GM19455 (cell line): Measurements from ENCODE around the gene SPN.
"Not testable (repeated sequence)": the region's sequence is repeated elsewhere in the genome, so short reads cannot be mapped to it uniquely, and the experiment has no call there.

ENCODE experiments used
- ATAC-seq: cut with Tn5 transposase; IDR thresholded peaks from one replicate; pipeline ENCODE4 v1.9.1; 2021; ENCODE audit not compliant: unreplicated experiment

Gene SPN

DNA sequence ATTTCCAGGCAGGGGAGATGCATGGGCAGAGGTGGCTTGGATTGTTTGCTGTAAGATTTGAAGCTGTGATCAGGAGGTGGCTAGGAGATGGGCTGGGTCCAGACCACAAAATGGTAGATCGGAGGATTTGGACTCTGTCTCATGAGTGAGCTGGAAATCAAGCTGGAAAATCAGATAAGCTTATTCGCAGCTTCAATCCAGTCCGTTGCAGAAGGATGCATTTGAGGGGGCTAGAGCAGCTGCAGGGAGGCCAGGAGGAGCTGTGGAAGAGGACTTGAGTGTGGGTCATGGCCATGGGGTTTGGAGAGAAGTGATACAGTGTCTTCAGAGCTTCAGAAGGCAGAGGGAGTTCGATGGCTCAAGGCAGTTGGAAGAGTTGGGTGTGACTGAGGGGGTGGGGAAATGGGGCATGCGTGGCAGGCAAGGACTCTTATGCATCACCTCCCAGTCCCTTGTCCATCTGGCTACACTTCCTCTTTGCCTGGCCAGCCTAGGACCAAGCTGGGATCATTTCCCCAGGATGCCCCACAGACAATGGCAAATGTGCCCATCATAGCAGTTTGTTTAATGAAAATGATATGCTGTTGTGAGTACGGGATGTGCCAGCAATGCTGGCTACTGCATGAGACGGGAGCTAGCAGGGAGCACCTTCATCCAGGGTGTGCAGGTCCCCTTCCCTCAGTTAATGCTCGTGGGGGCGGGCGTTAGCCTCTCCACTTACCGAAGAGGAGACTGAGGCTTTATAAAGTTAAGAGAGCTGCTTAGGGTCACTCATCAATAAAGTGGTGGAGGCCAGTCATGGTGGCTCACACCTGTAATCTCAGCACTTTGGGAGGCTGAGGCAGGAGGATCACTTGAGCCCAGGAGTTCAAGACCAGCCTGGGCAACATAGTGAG, 36.5 kb downstream of the SPN start:
- no peak for ATAC-seq

DNA sequence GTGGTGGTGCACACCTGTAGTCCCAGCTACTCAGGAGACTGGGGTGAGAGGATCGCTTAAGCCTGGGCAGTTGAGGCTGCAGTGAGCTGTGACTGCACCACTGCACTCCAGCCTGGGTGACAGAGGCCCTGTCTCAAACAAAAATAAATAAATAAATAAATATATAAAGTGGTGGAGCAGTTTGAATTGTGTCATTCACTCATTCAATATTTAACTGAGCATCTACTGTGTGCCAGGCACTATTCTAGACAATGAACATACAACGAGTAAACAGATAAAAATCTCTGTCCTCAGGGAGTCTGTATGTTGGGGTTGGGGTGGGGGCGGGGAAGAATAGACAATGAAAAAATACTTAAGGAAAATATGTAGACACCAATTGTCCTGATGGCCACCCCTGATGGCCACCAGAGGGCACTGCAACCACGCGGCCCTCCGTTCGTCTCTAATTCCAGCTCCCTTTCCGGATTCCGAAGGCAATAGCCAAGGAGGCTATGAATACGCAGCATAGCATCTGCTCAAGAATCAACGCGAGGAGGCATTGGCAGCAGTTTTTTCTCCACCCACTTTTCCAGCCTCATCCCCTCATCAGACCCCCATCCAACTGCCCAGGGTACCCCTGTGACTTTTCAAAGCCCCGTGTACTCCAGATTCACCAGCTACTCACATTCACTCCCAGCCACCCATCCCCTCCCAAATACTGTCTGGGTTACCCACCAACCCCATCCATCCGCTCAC, 37.4 kb downstream of the SPN start:
- ATAC-seq = no peak

DNA sequence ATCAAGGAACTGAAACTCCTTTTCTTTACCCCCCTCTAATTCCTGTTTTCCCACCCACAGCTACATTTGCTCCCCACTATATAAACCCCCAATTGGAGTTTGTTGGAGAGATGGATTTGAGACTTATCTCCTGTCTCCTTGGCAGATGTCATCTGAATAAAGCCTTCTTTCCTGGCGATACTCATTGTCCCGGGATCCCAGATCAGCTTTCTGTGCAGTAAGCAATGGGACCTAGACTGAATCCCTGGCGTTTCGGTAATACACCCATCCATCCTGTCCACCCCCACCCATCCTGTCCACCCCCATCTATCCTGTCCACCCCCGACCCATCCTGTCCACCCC, 38.1 kb downstream of the SPN start:
- no peak for ATAC-seq

DNA sequence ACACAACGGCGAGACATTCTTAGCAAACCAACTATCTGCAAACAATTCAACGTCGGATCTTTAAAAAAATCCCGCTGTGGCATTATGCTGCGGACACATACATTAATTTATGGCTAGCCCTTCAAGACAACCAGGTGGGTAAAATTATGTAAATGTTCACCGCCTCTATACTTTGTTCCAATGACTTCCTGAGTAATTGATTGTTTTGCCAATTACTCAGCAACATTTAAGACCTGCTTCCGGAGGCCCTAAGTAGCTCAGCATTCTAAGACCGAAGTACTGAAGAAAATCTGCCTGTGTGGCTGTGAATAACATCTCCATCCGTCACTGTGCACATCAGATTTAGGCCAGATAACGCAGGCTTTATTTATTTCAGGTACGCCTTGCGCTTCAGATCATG, 39.2 kb downstream of the SPN start:
- ATAC-seq = no peak

DNA sequence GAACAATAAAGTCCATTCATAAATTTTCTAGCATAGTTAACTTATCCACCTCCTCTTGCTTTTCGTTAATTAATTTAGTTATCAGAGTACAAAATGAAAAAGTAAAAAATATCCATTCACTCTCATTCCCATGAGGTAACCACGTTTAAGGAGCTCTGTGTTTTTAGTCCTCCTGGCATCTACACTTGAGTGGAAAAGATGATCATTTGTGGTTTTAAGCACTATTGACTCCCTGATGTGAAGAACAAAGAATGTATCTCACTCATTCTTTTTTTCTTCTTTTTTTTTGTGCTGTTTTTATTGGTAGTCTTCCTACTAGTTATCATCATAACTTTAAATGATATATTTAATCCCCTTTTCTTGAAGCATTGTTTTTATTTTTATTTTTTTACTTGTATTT, 42.0 kb downstream of the SPN start:
- no peak for ATAC-seq

DNA sequence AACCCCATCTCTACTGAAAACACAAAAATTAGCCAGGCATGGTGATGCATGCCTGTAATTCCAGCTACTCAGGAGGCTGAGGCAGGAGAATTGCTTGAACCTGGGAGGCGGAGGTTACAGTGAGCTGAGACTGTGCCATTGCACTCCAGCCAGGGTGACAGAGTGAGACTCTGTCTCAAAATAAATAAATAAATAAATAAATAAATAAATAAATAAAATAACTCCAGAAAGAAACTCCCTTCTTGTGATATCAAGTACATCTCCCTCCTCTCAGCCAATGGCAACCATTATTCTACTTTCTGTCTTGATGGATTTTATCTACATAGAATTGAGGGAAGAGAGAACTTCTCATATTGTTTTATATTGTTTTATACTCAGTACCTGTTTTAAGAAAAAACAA, 44.1 kb downstream of the SPN start:
- not testable (repeated sequence) for ATAC-seq

DNA sequence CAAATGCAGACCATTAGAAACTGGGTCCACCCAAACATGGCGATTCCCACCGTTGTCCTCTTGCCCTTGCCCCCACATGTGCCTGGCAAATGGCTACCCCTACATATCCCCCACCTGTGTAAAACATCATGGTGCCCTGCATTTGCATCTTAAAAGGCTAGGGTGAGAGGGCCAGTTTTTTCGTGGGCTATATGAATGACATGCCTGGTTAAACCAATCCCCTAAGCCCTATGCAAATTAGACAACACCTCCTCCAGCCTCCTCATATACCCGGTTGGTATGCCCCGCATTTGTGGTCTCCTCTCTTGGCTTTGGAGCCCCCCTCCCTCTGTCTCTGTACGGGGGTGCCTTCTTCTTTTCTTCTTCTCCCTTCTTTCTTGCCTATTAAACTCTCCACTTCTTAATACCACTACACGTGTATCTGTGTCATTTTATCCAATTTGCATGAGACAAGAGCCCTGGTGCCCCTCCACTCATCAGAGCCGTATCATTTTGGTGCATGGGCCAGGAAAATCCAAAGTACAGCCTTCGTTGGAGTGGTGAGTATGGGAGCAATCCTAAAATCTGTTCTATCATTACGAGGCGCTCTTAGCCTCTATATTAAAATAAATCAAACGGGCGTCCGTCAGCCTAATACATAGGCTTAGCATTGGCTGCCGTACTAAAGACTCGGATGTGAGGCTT, 46.0 kb downstream of the SPN start:
- ATAC-seq = no peak

DNA sequence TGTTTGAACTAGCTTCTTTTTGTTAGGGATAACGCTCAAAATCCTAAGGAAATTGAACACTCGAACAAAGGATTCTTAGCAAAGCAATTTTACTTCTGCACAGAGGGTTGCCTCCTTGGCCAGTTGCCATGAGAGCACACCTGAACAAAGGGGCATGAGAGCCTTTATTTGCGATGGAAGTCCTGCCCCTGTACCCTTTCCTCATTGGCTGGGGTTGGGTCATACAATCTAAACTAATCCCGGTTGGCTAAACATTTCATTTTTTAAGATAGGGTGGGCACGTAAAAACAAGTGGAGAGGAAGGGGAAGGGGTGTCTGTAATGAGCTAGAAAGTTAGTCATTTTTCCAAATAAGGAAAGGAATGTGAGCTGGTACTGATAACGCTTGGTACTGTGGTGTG, 46.6 kb downstream of the SPN start:
- ATAC-seq = not testable (repeated sequence)

DNA sequence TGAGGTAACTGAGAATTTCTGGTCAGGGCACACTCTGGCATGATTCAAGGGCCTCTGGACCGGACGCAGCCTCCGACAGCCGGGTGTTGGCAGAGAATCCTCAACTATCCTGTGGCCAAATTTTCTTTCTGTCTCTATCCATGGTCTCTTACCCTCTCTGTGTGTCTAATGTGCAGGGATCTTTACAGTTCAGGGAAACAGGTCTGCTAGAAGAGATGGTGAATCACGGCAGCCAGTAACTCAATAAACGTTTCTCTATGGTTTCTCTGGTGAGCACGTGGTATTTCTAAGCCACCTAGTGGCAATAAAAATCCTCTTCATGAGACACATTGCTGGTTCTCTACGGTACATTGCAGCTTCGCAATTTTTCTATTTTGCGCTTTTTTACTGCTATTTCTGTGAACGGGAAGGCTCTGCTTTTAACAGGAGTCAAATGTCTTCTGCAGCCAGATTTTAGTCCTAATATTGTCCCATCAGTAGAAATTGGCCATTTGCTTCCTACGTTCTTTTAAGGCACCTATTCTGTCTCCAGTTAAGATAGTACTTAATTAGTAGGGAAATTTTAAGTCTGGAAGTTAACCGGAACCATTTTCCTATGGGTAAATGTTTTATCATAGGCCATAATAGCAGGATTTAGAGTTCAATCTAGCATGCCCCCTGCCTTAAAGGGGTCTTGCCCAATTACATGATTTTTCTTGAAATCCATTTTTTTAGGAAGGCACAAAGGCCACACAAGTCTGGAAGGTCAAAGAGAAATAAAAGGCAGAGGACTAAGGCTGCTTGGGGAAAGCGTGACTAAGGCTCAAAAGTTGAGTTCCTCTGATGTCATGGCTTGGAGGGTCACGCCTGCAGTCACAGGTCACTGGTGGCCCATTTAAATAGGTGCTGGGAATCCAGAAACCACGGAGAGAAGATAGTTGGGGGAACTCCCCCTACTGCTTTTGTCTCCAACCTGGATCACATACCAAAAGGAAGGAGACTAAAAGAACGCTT, 47.5 kb downstream of the SPN start:
- ATAC-seq = no peak

DNA sequence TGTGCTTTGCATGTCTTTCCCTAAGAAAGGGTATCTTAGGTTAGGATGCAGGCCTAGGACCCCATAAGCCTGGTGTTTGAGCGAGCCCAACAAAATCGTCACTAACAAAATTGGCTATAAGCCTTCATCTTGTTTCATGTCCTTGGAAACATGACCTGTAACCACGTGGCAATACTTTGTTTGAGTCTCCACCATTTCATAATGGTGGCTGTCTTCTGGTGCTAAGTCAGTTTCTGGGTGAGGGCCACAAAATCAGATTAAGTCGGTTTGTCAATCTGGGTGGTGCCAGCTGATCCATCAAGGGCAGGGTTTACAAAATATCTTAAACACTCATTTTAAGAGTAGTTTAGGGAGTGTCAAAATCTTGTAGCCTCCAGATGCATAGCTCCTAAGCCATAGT, 49.8 kb downstream of the SPN start:
- no peak for ATAC-seq

DNA sequence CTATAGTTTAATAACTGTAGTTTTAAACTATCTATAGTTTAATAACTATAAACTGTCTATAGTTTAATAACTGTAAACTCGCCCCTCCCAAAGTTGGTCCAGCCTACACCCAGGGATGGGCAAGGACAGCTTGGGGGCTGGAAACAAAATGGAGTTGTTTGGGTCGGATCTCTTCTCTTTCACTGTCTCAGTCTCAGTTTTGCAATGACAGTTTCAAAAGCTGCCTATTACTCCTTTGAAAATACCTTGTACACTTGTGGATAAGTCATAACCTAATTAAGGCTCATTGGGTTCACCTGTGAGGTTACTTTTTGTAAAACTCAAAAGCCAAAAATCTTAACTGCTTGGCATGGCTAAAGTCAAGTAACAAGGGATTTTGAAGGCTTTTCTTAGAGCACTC, 51.3 kb downstream of the SPN start:
- ATAC-seq = no peak

DNA sequence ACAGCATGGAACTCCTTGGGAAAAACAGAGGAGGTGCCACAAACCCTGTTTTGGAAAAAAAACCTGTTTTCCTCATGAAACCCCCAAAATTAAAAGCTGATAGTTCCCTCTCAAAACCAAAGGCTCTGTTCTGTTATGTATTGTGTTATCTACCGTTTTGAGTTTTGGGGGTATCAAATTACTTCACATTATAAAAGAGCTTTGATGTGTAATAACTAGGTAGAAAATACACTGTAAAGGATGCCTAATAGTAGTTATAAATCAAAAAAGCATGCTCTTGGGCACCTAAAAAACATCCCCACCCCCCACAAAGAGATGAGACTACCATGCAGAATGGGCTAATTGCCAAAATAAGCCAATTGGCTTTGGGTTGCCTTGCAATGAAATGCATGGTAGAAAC, 51.9 kb downstream of the SPN start:
- no peak for ATAC-seq

DNA sequence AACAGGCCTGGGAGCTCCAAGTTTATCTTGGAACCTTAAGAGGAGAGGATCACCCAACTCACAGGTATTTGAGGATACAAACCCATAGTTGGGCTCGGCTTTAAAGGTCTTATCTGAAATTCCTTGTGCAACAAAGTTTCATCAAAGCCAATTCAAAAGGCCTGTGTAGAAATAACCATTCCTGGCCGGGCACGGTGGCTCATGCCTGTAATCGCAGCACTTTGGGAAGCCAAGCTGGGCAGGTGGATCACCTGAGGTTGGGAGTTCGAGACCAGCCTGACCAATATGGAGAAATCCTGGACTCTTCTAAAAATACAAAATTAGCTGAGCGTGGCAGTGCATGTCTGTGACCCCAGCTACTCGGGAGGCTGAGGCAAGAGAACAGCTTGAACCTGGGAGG, 54.1 kb downstream of the SPN start:
- ATAC-seq = no peak

DNA sequence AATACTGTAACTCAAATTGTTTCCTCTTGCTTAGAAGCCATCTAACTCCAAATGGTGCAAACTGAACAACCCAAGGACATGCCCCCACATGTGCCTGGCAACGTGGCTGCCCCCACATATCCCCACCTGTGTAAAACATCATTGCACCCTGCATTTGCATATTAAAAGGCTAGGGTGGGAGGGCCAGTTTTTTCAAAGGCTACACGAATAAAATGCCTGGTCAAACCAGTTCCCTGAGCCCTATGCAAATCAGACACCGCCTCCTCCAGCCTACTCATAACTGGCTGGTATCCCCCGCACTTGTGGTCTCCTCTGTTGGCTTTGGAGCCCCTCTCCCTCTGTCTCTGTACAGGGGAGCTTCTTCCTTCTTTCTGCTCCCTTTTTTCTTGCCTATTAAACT, 56.0 kb downstream of the SPN start:
- no peak for ATAC-seq
